Colon (tissue), 2 donors: Measurements from ENCODE around the gene NASP.
"Not testable (repeated sequence)": the region's sequence is repeated elsewhere in the genome, so short reads cannot be mapped to it uniquely, and the experiment has no call there.

Experiments
- FAIRE-seq: peaks from 2 replicates; lab custom pipeline; 2012; peaks lifted over from hg19 to GRCh38; lab: Jason Lieb, UNC
- donor health status: control.
- donor health status: control.

NASP gene

GRCh38 chr1:45569962-45570581 lies 13.8 kb upstream of the NASP start:
- FAIRE-seq, result no peak

GRCh38 chr1:45570631-45571030 lies 13.2 kb upstream of the NASP start:
- FAIRE-seq, result no peak

DNA sequence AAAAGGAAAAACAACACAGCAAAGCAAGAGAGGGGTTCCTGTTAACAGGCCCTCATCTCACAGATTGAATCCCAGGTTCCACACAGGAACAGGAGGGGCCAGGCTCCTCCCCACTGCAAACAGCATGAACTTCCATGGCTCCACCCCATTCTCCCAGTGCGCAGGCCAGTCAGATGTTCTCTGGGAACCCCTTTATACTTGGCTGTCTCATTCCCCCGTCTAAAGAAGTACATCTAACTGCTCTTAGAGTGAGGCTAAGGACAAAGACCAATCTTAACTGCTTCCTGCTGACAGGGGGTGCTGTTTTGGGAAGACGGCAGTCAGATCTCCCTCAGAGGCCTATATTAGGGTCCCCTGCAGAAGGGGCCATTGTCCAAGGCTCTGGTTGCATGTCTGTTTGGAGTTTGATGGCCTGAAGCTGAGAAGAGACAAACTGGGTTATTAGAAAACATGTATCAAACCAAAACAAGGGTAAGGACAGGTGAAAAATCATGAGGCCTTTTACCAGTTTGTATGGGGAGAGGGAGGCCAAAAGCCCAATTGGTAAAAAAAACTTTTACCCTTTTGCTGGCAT lies 10.5 kb upstream of the NASP start:
- no peak for FAIRE-seq

GRCh38 chr1:45574105-45574626 lies 9.7 kb upstream of the NASP start:
- no peak for FAIRE-seq

GRCh38 chr1:45583264-45583665 lies 576 bp upstream of the NASP start:
- FAIRE-seq, result peak; percentile 78

GRCh38 chr1:45584351-45585109 lies 689 bp downstream of the NASP start:
- FAIRE-seq, result no peak

DNA sequence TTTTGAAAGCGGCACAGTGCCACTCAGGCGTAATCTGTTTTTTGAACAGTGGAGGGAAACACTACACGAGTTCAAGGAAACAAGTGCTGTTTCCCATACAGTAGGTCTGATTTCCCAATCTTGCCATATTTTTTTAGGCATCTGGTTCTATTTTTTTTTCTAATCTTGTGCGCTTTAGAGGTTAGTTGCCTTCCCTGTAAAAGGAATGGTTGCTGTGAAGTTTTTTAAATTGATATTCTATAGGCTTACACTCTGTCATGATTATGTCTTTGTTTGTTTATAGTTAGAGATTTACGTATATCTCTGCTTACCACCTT lies 1.2 kb downstream of the NASP start:
- FAIRE-seq, result no peak

DNA sequence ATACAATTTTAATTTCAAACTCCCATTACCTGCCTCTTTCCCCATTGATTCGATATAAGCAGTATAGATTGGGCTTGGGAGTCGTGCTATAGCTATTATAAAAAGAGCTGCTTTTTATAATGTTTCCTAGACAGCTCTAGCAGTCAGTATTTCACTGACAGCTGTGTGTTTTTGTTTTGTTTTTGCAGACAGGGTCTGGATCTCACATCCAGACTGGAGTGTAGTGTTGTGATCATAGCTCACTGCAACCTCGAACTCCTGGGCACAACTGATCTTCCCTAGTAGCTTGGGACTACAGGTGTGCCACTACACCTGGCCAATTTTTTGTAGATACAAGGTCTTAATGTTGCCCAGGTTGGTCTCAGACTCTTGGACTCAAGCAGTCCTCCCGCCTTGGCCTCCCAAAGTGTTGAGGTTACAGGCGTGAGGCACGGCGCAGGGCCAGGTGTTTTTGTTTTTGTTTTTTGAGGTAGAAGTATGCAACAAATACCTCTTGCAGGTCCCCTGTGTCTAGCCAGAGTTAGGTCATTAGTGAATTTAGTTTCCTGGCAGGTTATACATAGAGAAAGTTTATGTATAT lies 1.7 kb downstream of the NASP start:
- FAIRE-seq, result no peak

- FAIRE-seq, result no peak
Observed at GRCh38 chr1:45586769-45587168, 2.9 kb downstream of the NASP start.

- FAIRE-seq, result no peak
Observed at GRCh38 chr1:45589861-45590260, 6.0 kb downstream of the NASP start.

DNA sequence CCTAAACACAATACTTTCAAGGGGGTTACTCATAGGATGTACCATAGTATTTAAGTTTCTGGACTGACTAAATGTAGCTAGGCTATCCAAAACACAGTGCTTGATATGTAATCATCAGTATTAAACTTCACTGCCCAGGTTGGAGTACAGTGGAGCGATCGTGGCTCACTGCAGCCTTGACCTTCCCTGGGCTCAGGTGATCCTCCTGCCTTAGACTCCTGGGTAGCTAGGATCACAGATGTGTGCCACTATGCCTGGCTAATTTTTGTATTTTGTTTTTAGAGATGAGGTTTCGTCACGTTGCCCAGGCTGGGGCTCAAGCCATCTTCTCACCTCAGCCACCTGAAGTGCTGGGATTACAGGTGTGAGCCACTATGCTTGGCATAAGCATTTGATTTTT lies 10.6 kb downstream of the NASP start:
- no peak for FAIRE-seq

- not testable (repeated sequence) for FAIRE-seq
Observed at GRCh38 chr1:45596765-45597164, 12.9 kb downstream of the NASP start.

DNA sequence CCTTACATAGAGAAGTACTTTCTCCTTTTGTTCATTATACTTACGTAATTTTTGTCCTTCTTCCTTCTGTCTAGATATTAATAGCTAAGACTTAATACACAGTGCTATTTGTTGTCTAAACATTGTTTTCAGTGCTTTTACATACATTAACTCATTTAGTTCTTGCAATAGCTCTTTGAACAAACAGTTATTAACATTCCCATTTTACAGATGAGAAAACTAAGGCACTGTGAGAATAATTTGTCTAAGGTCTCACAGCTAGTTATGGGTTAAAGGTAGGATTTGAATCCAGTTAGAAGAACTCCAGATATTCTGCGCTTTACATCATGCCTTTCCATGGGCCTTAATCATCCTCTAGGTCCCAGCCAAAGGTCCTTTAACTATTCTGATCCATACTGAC lies 20.4 kb downstream of the NASP start:
- no peak for FAIRE-seq

GRCh38 chr1:45607404-45608074 lies 23.7 kb downstream of the NASP start:
- FAIRE-seq, result no peak

- FAIRE-seq, result no peak
Observed at GRCh38 chr1:45608175-45609156, 24.6 kb downstream of the NASP start.

DNA sequence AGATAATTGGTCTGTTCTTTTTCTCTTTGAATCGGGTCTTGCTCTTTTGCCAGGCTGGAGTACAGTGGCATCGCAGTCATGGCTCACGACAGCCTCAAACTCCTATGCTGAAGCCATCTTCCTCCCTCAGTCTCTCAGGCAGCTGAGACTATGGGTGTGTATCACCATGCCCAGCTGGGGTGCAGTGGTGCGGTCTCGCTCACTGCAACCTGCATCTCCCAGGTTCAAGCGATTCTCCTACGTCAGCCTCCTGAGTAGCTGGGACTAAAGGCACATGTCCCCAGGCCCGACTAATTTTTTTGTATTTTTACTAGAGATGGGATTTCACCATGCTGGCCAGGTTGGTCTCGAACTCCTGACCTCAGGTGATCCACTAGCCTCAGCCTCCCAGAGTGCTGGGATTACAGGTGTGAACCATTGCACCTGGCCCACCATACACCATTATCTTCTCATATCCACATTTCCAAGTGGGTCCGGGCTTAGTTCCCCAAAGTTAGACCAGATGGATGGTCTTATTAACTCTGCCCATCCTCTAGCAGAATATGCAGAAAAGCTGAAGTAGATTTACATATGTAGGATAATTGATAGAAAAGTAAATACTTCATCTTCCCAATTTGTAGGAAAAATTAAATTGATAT lies 26.9 kb downstream of the NASP start:
- no peak for FAIRE-seq

GRCh38 chr1:45612941-45613579 lies 29.2 kb downstream of the NASP start:
- FAIRE-seq, result no peak

DNA sequence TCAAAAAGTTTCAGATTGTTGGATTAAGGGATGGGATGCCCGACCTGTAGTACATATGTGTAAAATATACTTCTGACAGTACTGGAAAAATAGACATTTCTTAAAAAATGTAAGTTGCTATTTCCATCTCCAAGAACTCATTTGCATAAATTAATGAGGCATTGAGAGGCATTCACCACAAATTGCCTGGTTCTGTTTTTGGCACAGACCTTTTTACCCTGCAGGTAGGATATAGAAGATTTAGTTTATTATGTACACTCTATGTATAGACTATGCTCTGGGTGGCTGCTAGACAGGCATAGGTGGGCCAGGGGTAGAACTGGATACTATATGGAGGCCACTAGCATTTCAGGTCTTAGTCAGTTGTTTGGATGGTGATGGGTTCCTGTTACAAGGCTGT lies 32.0 kb downstream of the NASP start:
- no peak for FAIRE-seq

- no peak for FAIRE-seq
Observed at GRCh38 chr1:45617618-45618017, 33.8 kb downstream of the NASP start.

GRCh38 chr1:45619149-45619921 lies 35.5 kb downstream of the NASP start:
- no peak for FAIRE-seq
